ENCODE measurements around the gene ZBTB7C.

ZBTB7C gene

DNA sequence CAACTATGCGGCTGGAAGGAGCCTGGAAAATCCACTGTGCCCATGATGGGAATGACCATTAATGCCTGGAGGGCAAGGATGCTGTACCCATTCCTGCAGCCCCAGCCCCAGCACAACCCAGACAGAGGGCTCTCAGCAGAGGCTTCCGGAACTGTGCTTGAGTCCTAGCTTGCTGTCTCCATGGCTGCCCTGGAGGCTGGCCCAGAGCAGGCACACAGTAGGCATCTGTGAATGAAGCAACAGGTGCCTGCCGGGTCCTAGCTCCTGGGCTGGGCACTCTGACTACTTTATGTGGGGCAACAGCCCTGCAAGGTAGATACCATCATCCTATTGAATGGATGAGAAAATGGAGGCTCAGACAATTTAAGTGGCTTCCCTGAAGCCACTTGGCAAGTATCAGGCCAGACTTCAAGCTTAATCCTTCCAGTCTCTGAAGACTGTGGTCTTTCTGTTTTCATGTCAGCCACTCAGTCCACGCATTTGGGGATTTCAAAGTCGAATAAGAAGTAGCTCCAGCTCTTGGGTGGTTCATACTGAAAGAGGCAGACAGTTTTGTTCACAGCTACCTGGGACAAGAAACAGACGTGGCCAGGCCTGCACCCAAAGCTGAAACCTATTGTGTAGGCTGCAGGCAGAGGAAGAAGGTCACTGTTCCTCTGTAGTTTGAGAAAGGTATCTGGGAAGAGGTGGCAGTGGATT is 237.5 kb downstream of the ZBTB7C start:
- DNase-seq (ENCODE audit: low read depth in 2 of 3, low spot score in 1 of 3), result no peak

DNA sequence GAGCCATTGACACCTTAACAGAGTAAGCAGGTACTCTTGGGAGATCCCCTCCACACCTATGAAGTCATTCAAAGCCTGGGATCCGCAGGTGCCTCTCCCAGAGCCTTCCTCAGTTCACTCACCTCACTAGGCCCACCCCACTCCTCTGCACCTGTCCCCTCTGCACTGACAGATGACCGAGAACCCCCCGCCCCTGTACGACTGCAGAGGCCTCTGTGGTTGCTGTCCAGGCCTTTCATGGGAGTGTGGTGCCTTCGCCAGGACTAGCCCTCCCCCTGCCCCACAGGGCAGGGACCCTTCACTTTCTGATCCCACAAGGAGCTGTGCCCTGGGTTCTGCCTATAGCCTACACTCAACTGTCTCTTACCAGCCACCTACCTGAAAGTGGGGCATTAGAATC is 238.5 kb downstream of the ZBTB7C start:
- no peak for DNase-seq (ENCODE audit: low read depth in 2 of 3, low spot score in 1 of 3)

DNA sequence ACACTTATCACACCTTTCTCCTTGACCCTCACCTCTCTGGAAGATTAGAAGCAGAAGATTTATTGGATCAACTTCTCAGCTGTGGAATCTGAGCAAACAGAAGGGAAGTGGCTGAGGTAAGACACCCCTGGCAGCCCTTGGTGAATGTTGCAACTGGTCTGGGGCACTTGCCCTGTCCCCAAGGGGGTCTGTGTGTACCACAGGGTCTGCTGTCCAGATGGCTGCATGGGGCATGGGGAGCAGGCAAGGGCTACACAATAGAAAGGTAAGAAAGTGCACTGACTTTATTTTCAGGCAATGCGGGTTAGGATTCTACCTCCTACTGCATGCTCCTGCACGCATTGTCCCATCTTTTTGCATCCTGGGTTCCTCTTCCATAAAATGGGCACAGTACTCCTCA is 240.3 kb downstream of the ZBTB7C start:
- DNase-seq (ENCODE audit: low read depth in 2 of 3, low spot score in 1 of 3), result no peak

DNA sequence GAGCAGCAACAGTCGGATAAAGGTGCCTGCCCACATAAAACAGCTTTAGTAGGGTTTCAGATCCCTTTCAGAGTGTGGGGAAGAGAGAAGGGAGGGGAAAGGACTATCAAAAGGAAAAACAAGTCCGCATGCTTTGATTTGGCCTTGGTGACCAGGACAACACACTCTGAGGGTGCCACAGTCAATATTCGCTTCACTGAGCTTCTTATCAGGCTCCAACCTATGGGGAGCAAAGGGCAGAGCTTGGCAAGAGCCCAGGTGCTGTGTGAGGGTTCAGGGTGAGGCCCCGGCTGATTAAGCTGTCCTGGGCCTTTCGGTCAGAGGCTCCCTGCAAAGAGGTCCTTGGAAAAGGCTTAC is 241.3 kb downstream of the ZBTB7C start:
- no peak for DNase-seq (ENCODE audit: low read depth in 2 of 3, low spot score in 1 of 3)

DNA sequence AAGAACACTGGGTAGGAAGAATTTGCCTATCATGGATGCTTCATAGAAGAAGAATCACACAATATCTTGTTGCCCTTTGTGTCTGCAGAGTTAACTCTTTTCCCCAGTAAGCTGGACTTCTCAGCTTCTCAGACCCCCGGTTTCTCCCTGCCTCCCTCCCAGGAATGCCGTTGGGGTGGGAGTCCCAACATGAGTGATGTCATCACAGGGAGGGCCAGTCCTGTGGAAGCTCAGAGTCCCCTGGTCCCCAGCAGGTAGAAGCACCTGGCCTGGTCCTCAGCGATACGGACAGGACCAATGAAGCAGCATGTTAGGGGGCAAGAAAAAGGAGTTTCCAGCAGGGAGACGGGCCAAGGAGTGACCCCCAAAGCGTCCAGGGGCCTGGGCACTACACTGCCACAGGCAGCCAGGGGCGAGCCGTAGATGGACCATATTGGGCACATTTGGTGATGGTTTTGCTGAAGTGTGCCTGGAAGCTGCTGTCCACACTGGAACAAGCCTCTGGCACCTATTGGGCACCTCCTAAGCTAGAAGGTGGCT is 242.8 kb downstream of the ZBTB7C start:
- DNase-seq (ENCODE audit: low read depth in 2 of 3, low spot score in 1 of 3), result no peak

DNA sequence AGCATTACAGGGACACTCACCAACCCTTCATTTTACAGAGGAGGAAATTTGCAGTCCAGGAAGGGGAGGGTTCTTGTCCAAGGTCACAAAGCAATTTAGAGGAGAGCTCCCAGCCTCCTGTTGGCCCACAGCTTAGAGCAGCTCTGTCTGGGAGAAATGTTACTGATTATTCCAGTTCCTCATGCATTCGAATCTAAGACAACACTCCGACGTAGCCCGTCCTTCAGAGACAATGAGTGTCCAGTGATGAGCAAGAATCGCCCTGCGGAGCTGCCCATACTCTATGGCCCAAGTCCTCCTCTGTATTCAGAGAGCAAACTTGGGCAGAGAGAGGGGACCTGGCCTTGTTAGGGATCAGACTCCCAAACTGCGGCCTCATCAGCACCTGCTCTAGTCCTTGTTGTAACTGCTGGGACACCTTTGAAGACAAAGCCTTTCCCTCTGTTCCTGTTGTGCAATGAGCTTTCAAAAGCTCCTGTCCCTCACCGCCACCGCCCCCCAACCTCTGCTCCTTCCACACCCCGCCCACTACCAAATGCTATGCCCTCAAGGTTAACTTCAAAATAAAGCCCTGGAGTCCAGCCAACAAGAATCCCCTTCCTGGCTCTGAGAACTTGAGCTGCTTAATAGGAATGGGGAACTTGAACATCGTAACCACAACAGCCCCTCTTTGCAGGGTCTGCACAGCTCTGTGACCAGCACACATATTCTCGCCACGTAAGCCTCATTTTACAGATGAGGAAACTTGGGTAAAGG is 243.9 kb downstream of the ZBTB7C start:
- DNase-seq (ENCODE audit: low read depth in 2 of 3, low spot score in 1 of 3), result no peak

DNA sequence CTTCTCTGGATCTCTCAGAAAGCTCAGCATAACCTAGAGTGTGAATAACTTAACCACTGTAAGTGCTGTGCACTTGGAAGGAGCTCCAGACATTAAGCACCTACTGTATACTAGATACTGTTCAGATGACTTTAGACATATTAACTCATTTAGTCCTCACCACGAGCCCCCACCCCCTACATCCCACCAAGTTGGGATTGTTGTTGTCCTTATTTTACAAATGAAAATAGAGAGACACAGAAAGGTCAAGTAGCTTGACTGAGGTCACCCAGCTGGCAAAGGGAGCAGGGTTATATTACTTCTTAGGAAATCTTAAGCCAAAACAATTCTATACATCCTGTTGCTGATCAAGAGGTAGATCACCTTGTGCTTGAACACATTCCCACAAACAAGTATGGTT is 244.5 kb downstream of the ZBTB7C start:
- no peak for DNase-seq (ENCODE audit: low read depth in 2 of 3, low spot score in 1 of 3)

DNA sequence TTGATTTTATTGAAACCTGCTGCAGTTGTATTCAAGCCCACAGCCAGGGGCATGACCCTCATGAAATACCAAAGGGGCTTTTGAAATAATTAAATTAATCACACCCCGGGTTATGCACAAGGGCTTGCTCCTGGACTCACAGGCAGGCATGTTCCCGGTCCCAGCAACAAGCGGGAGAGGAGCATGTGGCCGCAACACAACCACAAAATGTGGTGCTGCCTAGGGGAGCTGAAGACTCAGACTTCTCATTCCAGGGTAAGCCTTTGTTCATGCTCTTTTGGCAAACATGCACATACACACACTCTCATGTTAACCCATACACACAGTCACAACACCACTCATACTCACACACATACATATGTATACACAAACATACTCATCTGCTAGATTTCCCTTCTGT is 245.1 kb downstream of the ZBTB7C start:
- DNase-seq (ENCODE audit: low read depth in 2 of 3, low spot score in 1 of 3), result no peak

DNA sequence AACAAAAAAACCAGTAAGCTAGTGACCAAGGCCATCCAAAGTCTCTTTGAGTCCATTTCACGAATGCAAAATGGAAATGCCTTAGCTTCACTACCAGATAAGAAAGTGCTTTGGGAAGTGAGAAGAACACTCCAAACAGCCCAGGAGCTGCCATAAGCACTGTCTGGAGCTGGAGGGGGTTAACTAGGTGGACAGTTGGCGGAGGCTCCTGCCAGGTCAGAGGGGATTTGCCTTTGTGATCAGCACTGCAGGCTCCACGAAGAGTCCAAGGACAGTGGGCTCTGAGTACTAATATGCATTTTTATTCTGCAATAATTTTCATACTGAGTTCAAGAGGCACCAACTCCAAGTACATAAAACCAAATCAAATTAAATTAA is 245.5 kb downstream of the ZBTB7C start:
- no peak for DNase-seq (ENCODE audit: low read depth in 2 of 3, low spot score in 1 of 3)

DNA sequence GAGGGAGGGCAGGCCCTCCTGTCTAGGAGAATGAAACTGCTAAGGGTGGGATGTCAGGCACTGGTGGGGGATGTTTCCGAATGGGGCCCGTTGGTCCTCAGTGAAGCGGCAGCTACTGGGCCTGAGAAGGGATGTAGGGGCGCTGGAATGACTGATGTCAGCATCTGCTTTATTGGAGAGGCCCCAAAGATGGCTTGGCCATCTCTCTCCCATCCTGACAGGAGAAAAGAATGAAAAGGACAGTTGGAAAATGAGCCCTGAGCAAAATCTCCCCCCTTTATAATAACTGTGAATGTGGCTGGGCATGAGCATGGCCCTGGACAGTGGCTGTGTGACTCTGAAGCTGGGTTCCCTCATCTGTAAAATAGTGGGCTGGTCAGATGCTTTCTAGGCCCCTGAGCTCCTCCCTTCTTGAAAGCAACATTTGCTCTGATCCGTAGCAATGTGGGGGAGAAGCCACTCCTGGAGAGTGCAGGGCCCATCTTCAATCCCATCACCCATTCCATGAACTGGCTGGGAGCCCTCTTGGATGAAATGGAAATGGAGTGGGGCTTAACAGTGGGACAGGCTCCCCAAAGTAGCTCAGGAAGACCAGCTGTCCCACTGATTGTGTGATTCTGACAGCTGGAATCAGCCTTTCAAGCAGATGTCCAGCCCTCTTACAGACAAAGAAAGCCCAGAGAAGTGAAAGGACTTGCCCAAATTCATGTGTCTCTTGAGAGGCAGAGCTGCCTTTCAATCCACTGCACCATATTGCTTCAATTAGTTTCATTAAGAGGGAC is 246.0 kb downstream of the ZBTB7C start:
- no peak for DNase-seq (ENCODE audit: low read depth in 2 of 3, low spot score in 1 of 3)

DNA sequence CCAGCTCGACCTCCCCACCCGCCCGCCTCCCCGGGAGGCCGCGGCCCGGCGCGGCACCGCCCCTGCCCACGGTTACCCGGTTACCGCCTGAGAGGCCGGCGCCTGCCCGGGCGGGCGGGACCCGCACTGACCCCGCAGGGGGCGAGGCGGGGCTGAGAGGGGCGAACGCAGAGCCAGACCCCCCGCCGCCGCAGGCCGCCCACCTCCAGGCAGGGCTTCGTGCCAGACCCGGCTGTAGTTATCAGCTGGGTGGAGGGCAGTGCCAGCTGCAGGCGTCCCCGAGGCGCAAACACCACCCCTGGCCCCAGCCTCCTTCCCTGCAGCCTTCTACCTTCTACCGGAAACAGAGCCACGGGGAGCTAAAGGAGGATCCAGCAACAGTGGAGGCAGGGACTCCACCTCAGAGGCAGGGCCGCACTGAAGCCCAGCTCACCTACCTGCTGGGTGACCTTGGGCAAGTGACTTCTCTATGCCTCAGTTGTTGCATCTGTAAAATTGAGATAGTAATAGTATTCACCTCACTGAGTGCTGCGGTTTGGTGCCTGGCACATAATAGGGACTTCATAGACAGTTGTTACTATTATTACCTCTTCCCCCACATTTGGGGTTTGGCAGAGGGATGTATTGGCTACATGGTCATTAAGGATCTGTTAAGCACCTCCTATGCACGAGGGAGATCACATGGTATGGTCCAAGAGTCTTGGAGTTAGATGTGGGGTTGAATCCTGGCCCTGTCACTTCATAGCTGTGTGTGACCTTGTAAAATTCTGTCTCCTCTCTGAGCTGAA is 247.1 kb downstream of the ZBTB7C start:
- DNase-seq (ENCODE audit: low read depth in 2 of 3, low spot score in 1 of 3), result no peak

DNA sequence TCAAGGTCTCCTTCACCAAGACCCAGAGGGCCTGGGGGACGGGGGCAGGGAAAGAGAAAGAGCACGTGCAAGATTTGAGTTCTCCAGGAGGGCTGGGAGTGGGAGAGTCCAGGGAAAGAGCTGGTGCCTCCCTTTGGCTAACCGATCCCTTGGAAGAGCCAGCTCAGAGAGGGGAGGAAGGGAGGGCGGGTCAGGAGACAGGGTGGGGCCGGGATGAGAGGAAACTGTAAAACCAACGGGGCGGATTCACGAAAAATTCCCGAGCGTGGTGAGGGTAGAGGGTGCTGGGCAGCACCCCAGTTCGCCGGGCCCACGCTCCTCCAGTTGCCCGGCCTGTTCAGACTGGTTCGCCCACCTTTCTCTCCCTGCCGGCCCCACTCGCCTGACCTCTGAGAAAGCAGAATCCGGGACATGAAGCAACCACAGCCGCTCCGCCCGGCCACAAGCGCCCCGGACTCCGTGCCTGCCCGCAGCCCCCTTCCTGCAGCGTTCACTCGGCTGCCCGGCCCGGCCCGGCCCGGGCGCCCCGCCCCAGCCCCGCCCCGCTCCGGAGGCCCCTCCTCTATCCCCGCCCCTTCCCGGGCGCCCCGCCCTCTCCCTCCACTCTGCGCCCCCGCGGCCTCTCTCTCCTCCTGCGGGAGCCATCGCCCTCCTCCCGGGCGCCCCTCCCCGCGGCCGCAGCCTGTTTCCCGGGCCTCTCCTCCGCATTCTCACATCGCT is 247.8 kb downstream of the ZBTB7C start:
- peak; percentile 31 to 63 (median 54) for DNase-seq (ENCODE audit: low read depth in 2 of 3, low spot score in 1 of 3)

DNA sequence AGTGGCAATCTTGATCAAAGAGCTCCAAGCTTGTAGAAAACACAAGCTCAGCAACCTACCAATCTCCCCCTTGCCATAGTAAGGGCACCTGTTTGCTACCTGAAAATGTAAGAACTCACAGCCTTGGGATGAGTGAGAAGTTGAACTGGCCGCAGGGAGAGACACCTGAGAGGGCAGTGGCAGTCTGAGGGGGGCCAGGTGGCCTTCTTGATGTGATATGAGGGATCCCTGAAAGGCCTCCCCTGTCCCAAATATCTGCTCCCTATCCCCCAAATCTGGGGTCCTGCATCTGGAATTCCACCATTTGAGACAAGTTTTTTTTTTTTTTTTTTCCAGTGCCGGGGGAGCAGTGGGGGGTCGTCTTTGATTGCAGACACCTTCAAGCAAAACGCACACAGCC is 248.6 kb downstream of the ZBTB7C start:
- no peak for DNase-seq (ENCODE audit: low read depth in 2 of 3, low spot score in 1 of 3)

DNA sequence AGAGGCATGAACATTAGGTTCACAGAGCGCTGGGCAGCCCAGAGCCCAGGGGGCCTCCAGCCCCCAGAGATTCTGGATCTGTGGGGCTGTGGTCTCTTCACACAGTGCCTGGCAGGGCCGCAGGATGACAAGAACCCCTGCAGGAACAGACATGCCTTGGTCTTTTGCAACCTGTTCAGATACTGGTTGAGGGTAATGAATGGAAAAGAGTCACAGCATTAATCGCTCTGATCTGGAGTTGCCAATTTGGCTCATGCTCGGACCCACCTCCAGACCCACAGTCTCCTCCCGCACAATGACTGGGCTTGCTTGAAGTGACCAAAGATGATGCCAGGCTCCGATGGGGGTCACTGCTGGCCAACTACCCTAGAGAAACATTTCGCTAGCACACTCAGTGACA is 249.4 kb downstream of the ZBTB7C start:
- no peak for DNase-seq (ENCODE audit: low read depth in 2 of 3, low spot score in 1 of 3)

DNA sequence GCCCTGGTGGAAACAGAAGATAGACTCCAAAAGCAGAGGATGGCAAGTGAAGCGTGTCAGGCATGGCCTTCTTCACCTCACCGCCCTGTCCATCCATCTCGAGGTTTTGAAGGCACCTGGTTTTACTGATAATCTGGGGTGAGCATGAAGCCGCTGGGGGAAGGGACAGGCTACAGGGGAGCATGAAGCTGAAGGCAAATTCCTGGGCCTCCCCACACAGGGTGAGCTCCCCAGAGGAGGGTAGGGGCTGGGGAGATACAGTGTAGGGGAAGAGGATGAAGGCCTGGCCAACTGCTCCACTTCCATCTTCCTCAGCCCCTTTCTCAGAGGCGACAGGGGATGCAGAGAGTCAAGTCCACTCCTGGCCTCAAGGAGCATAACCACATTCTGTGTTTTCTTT is 250.5 kb downstream of the ZBTB7C start:
- DNase-seq (ENCODE audit: low read depth in 2 of 3, low spot score in 1 of 3), result no peak

DNA sequence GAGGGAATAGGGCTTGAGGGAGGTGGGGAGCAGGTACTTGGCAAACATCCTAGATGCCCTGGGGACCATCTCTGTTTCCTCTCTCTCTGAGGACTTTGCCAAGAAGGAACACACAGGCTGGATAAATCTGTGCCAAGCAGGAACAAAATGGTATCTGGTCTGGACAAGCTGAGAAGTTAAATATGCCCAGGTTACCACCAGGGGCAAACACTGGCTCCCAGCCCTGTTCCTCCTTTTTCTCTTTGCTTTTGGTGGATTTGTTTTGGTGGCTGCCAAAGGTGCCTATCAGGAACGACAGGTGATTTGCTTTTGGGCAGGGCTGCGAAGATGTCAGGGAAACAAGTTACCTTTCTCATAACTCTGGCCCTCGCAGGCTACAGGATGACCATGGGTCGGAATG is 251.2 kb downstream of the ZBTB7C start:
- no peak for DNase-seq (ENCODE audit: low read depth in 2 of 3, low spot score in 1 of 3)

DNA sequence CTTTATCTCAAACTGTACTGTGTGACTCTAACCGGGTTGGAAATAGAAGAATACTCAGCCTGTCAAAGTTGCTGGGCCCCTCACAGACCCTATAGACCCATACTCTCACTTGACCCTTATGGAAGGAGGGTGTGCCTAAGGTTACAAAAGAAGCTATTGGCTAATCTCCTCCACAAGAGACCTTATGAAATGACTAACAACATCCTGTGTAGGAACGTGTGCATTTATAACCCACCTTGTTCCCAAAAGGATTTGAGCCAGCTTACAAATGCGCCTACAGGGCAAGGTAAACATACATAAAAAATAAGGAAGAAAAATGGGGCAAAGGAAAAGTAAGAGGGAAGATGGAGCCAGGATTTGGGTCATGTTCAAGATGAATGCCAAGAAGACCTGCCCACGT is 253.3 kb downstream of the ZBTB7C start:
- DNase-seq (ENCODE audit: low read depth in 2 of 3, low spot score in 1 of 3), result no peak

DNA sequence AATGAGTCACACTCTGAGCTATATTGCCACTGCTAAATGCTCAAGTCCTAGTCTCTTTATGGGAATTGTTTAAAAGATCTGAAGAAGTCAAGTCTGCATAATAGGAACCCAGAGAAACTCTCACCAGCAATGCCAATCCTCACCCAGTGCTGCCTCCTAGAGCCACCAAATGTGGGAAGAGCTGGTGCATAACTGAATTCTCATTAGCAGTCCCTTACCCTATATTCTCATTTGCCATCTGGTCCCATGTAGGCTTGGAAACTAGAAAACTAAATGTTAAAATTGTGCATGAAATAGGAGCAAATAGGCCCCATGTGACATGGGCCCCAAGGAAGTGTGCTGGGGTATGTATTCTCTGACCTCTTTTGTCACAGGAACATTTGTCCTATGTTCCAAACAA is 254.4 kb downstream of the ZBTB7C start:
- DNase-seq (ENCODE audit: low read depth in 2 of 3, low spot score in 1 of 3), result no peak

DNA sequence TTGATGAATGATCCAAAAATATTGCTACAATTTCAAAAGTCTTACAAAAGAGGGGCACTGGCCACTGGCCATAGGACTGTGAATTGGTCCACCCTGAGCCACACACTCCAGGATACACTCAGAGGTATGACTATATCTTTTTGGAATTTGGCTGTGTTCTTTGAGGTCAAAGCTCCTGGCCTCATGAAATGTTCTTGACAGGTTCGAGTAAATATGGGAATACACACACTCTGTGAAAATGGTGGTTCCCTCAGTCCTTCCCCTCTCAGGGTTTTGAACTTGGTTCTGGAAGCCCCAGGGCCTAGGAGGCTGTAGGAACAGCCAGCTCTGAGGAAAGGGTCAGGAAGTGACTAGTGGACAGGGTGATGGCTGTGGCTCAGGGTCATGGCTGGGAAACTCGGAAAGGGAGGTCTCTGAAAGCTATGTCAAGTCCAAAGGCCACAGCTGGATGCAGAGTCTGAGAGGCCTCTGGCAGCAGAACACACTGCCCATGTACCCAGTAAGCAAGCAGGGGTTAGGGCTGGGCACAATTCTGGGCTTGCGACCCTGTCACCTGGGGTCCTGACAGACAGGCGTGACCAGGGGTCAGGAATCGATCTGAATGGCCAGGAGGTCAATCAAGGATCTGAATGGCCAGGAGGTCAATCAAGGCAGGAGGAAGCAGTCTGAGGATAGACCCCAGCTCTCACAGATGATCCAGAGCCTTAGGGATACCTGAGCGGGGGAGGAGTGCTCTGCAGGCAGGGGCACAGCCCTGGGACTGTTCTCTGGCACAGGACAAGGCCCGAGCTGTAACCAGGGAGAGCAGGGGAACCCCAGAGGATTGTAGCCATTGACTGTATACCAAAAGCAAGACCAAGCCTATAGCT is 255.3 kb downstream of the ZBTB7C start:
- no peak for DNase-seq (ENCODE audit: low read depth in 2 of 3, low spot score in 1 of 3)

DNA sequence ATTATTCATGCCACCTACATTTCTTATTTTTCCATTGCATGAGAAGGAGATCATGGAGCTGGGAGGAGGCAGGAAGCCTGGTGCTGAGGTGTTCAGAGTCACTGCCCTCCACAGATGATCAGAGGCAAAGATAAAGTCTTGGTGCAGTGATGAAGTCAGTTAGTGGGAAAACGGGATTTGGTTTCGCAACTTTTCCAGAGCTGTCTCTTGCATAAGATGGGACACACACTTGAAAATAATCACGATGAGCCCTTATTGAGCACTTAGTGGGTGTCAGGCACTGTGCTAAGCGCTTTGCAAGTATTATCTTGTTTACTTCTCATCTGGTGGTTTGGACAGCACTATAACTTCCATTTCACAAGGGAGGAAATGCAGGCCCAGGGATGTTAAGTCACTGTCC is 256.6 kb downstream of the ZBTB7C start:
- DNase-seq (ENCODE audit: low read depth in 2 of 3, low spot score in 1 of 3), result no peak

Measured in stimulated activated CD4-positive, alpha-beta T cell treated with anti-CD3 and anti-CD28 coated beads, Interleukin-12 subunit alpha, Interleukin-12 subunit beta, amount 100 ng/mL, for 48 hours (primary cell).